ENCODE measurements around the gene NOL3.

Gene NOL3

DNA sequence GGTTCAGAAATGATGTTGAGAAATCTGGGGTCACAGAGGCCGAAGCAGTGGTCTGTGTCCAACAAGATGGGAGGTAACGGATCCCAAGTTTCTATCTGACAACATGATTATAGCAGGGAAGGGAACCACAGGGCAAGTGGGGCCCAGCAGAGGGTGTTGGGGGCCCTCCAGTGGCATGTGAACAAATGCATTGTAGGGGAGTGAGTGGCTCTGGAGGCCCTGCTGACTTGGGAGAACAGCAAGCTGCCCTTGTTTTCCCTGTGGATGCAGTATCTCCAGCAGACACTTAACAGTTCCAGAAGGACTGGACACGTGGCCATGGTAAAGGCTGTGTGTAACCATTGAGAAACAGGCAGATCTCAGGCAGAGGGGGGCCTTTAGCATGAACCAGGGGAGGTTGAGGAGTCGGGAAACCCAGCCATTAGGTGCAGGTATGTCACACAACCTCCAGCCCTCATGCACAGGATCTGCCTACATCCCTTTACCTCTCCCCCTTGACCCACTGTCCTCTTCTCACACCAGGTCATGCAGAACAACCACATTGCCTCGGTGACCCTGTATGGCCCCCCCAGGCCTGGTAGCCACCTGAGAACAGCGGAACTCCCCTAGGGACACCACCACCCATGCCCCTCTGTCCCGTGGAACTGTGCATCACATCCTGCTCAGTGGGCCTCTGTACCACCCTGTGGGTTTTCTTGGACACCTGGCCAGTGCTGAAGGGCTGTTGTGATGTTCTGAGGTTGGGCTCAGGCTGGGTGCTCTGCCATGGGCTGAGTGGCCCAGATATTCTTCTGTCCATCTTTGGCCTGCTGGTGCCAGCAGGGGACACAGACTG, 23.6 kb upstream of the NOL3 start:
- Histone ChIP-seq H3K9me3 (no peaks in the 10 kb centered on the region), H3K27ac (no peak overlapping the region), H3K36me3 (peaks cover 41 to 74% (median 61%) of the 10 kb centered on the region in 3 donors), H3K4me1 (peaks cover 0 to 21% (median 13%) of the 10 kb centered on the region in 4 donors), H3K27me3 (no peaks in the 10 kb centered on the region), H3K4me3 (no peak overlapping the region)
- TF ChIP-seq, protein P1, sequence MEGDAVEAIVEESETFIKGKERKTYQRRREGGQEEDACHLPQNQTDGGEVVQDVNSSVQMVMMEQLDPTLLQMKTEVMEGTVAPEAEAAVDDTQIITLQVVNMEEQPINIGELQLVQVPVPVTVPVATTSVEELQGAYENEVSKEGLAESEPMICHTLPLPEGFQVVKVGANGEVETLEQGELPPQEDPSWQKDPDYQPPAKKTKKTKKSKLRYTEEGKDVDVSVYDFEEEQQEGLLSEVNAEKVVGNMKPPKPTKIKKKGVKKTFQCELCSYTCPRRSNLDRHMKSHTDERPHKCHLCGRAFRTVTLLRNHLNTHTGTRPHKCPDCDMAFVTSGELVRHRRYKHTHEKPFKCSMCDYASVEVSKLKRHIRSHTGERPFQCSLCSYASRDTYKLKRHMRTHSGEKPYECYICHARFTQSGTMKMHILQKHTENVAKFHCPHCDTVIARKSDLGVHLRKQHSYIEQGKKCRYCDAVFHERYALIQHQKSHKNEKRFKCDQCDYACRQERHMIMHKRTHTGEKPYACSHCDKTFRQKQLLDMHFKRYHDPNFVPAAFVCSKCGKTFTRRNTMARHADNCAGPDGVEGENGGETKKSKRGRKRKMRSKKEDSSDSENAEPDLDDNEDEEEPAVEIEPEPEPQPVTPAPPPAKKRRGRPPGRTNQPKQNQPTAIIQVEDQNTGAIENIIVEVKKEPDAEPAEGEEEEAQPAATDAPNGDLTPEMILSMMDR (IDR thresholded peaks at IDR 0.05), result no peak
- DNase-seq, result no peak
- intact Hi-C loops (cut with DNase I; ENCODE audit: low total_unique reads), result no loop called here

- Histone ChIP-seq H3K27me3 (no peaks in the 10 kb centered on the region), H3K4me1 (peaks cover 0 to 21% (median 13%) of the 10 kb centered on the region in 4 donors), H3K36me3 (peaks cover 32 to 65% (median 52%) of the 10 kb centered on the region in 3 donors), H3K9me3 (no peaks in the 10 kb centered on the region), H3K4me3 (no peak overlapping the region), H3K27ac (no peak overlapping the region)
- DNase-seq, result no peak
- intact Hi-C loops (cut with DNase I; ENCODE audit: low total_unique reads), result no loop called here
- TF ChIP-seq, protein P1 (IDR thresholded peaks at IDR 0.05), result no peak
Measured at GRCh38 chr16:67147437-67148140, 22.7 kb upstream of the NOL3 start.

- DNase-seq, result no peak
- TF ChIP-seq, protein P1 (IDR thresholded peaks at IDR 0.05), result no peak
- intact Hi-C loops (cut with DNase I; ENCODE audit: low total_unique reads), result no loop called here
- Histone ChIP-seq H3K4me1 (peaks cover 0 to 21% (median 13%) of the 10 kb centered on the region in 4 donors), H3K36me3 (peaks cover 26 to 59% (median 46%) of the 10 kb centered on the region in 3 donors), H3K4me3 (no peak overlapping the region), H3K27ac (no peak overlapping the region), H3K27me3 (no peaks in the 10 kb centered on the region), H3K9me3 (no peaks in the 10 kb centered on the region)
Measured at GRCh38 chr16:67148221-67148620, 22.1 kb upstream of the NOL3 start.

- DNase-seq, result no peak
- H3K36me3 ChIP-seq, result peaks cover 20 to 54% (median 41%) of the 10 kb centered on the region in 3 donors
Measured at GRCh38 chr16:67148656-67149275, 21.6 kb upstream of the NOL3 start.

More at GRCh38 chr16:67148656-67149275, 21.6 kb upstream of the NOL3 start:
- Histone ChIP-seq H3K4me3 (no peak overlapping the region), H3K27ac (no peak overlapping the region), H3K9me3 (no peaks in the 10 kb centered on the region), H3K27me3 (no peaks in the 10 kb centered on the region), H3K4me1 (peaks cover 0 to 21% (median 13%) of the 10 kb centered on the region in 4 donors)
- TF ChIP-seq, protein P1 (IDR thresholded peaks at IDR 0.05), result no peak
- intact Hi-C loops (cut with DNase I; ENCODE audit: low total_unique reads), result no loop called here

Data from tibial artery (tissue), 4 donors.